ENCODE measurements around the gene FCHSD2. TPM values are rescaled to one million over a fixed set of nuclear protein-coding genes. Genes with fewer than 3 reads are reported as not detected.

The FCHSD2 gene
- total and polyA plus RNA-seq, 9 of the 15 experiments (the other 6 are each of a cell fraction or from before 2014, with no cell fraction given) = 1.8 to 14.7 (median 6.4) TPM

- DNase-seq (ENCODE audit: extremely low read depth in 1 of 4, low spot score in 3 of 4) (peak; percentile 68 to 76 (median 70)), ATAC-seq (peak; percentile 89), FAIRE-seq (peak; percentile 82)
- H3K4me2 ChIP-seq (ENCODE audit: insufficient read depth, low read length) = no peak overlapping the region
- no peak overlapping the region for H3K4me3 ChIP-seq
- ChIA-PET POLR2A (interaction anchor here (0.6 to 1.1 kb wide), 6 partner anchors 13 to 358 kb away, joined by 3 read pairs; no protein-coding TSS in a partner anchor), CTCF (ENCODE audit: low intra/inter-chr PET ratio) (interaction anchor here (0.6 to 4.3 kb wide), 4 partner anchors 36 to 711 kb away, joined by 4 to 47 read pairs (median 12); partner anchors contain the start of gene FCHSD2)
- BruUV-seq (replicated peaks) = no TSS peak
- H3K36me3 ChIP-seq (ENCODE audit: control insufficient read depth, insufficient read depth, low read length) = no peaks in the 10 kb centered on the region
- no peak overlapping the region for H2AFZ ChIP-seq (ENCODE audit: low read depth, low read length)
- WGBS (ENCODE audit: insufficient coverage, low coverage, missing lambda C conversion rate) = 27% methylated on average over 14 of the region's 15 CpGs
- intact Hi-C loops (cut with micrococcal nuclease) (loop anchor here (1.0 to 5.0 kb wide), 3 partner anchors 254 to 591 kb away; no protein-coding TSS in a partner anchor), in situ Hi-C loops (cut with MboI) (loop anchor here (5.0 kb wide), 1 partner anchor 346 kb away; no protein-coding TSS in a partner anchor)
- no peaks in the 10 kb centered on the region for H3K27me3 ChIP-seq (ENCODE audit: control insufficient read depth in 2 of 2, insufficient read depth in 2 of 2, low read length in 2 of 2)
- H3K27ac ChIP-seq (ENCODE audit: extremely low read depth, low read depth, low read length) = no peak overlapping the region
- no peak overlapping the region for H3K9ac ChIP-seq (ENCODE audit: insufficient read depth in 1 of 2, low read depth in 2 of 2, low read length in 2 of 2)
- no peaks in the 10 kb centered on the region for H3K79me2 ChIP-seq (ENCODE audit: control insufficient read depth, insufficient read depth, low read length)
- no peaks in the 10 kb centered on the region for H3K9me1 ChIP-seq (ENCODE audit: control insufficient read depth, insufficient read depth, low read length)
- H3K9me3 ChIP-seq (replicated peaks; ENCODE audit: control insufficient read depth, insufficient read depth, low read depth, low read length) = no peaks in the 10 kb centered on the region
- H3K4me1 ChIP-seq (replicated peaks in 1 of 2; ENCODE audit: control insufficient read depth in 2 of 2, insufficient read depth in 2 of 2, low read length in 2 of 2) = peaks cover 5 to 6% of the 10 kb centered on the region in 2 experiments; a peak in 3 of 5 replicates
- peaks cover 2% of the 10 kb centered on the region; the same call in 1 of the 2 replicates for H4K20me1 ChIP-seq (replicated peaks; ENCODE audit: control insufficient read depth, insufficient read depth, low read length)
- TF ChIP-seq RAD21 (CRISPR knock-in tag; conservative IDR thresholded peaks at IDR 0.05 in 1 of 2, IDR thresholded peaks at IDR 0.05 in 1 of 2) = peak; percentile 94 to 96
- TF ChIP-seq SMC3 (conservative IDR thresholded peaks at IDR 0.05; ENCODE audit: insufficient read depth, low read depth, low read length) = peak; percentile 88
- TF ChIP-seq MAZ (CRISPR knock-in tag; conservative IDR thresholded peaks at IDR 0.05 in 1 of 2, IDR thresholded peaks at IDR 0.05 in 1 of 2) = peak in 1 of 2 experiments; percentile 58; a peak in 2 of 4 replicates
- TF ChIP-seq ZNF583 (CRISPR knock-in tag; IDR thresholded peaks at IDR 0.05) = no peak
- peak; percentile 91 for TF ChIP-seq REST (IDR thresholded peaks at IDR 0.05; ENCODE audit: borderline replicate concordance)
- no peak for TF ChIP-seq REST (CRISPR knock-in tag; IDR thresholded peaks at IDR 0.05; ENCODE audit: low read depth)
- peak; percentile 62; the same call in 1 of the 2 replicates for TF ChIP-seq CC2D1A (IDR thresholded peaks at IDR 0.05)
- TF ChIP-seq, protein P1, sequence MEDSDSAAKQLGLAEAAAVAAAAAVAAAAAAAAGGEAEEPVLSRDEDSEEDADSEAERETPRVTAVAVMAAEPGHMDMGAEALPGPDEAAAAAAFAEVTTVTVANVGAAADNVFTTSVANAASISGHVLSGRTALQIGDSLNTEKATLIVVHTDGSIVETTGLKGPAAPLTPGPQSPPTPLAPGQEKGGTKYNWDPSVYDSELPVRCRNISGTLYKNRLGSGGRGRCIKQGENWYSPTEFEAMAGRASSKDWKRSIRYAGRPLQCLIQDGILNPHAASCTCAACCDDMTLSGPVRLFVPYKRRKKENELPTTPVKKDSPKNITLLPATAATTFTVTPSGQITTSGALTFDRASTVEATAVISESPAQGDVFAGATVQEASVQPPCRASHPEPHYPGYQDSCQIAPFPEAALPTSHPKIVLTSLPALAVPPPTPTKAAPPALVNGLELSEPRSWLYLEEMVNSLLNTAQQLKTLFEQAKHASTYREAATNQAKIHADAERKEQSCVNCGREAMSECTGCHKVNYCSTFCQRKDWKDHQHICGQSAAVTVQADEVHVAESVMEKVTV (CRISPR knock-in tag; IDR thresholded peaks at IDR 0.05) = peak; percentile 83
- TF ChIP-seq MYC (IDR thresholded peaks at IDR 0.05; ENCODE audit: low read depth, low read length) = 0 out of 2 replicates have a peak, but pooled peaks have one; percentile 30
- no peak for TF ChIP-seq MYC (CRISPR knock-in tag; IDR thresholded peaks at IDR 0.05; ENCODE audit: borderline replicate concordance, low read depth)
Measured at GRCh38 chr11:73177778-73178539, 35.8 kb upstream of the FCHSD2 start.

Measured in K562 (cell line).